GM19099 (cell line): Measurements from ENCODE around the gene GPR152.

ENCODE experiments used
- POLR2A ChIP-seq: IDR thresholded peaks from 3 replicates; pipeline ENCODE4 v1.6.1; 2011; ENCODE audit warnings: low read depth; ENCODE audit not compliant: insufficient read length; ENCODE audit errors: extremely low read depth

The GPR152 gene

GRCh38 chr11:67468759-67469507 lies 16.4 kb upstream of the GPR152 start, which contains the start of gene TMEM134:
Gene TMEM134, minus strand, starts transcription at chr11:67469251. Its CDS starts 59 bp downstream, at chr11:67469192.
- peak; percentile 83 for TF ChIP-seq POLR2A

DNA sequence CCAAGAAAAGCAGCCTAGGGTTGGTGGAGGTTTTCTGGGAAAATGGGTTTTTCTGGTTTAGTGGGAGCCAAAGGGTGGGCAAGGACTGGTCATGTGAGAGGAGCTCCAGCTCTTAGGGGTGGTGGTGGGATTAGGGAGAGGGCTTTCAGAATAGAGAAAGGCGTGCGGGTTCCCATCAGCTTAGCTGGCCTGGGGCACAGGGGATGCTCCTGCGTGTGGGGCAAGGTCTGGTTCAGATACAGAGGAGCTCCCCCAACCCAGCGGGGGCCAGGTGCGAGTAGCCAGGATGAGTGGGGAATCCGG lies 15.9 kb upstream of the GPR152 start:
- no peak for TF ChIP-seq POLR2A

- no peak for TF ChIP-seq POLR2A
These were observed 15.5 kb upstream of the GPR152 start for GRCh38 chr11:67468056-67468455.

DNA sequence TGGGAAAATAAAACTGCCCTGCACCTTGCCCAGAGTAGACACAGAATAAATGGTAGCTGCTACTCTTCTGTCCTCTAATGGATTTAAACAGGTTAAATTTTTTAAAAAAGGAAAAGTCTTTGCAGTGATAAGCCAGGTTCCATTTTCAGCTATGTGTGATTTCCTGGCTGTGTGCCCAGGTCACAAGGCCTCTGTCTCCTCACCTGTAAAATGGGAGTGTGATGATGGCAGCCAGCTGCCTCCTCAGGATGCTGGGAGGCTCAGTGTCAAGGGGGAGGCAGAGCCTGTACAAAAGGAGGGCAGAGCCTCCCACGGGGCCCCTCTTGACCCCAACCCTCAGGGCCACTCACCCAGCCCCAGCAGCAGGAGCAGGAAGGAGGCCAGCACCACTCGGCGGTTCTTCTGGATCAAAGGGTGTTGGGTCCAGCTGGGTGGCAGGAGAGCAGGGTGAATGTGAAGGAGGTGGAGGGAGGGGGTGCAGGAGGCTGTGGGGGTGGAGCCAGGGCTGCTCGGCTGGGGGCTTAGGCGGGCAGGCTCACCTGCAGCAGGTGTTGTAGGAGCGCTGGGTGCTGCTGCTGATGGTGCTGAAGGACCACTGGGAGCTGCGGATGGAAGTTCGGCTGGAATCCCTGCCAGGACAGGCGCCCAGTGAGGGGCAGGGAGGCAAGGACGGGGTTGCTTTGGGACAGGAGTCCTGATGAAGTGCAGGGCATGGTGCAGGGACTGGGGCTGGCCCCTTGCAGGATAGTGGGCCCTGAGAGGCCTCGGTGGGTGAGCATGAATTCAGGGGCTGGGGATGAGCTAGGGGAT lies 14.6 kb upstream of the GPR152 start:
- no peak for TF ChIP-seq POLR2A

DNA sequence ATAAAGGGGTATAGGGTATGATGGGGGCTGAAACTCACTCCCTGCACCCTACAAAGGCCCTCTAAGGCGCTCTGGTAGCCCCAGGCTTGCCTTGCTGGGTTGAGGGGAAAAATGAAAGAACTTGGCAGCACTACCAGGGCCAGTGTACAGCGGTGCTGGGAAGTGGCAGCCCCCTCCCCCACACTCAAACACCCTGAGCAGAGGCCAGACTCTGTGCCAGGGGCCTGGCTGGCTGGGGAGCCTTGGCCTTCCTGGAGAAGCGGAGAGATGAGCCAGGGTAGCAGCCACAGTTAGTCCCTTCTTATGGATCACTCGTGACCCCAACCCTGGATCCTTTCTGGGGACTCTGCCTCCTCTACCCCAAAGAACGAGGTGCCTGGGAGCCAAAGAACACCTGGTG lies 13.8 kb upstream of the GPR152 start:
- no peak for TF ChIP-seq POLR2A

GRCh38 chr11:67465189-67465510 lies 12.6 kb upstream of the GPR152 start:
- TF ChIP-seq POLR2A = no peak

DNA sequence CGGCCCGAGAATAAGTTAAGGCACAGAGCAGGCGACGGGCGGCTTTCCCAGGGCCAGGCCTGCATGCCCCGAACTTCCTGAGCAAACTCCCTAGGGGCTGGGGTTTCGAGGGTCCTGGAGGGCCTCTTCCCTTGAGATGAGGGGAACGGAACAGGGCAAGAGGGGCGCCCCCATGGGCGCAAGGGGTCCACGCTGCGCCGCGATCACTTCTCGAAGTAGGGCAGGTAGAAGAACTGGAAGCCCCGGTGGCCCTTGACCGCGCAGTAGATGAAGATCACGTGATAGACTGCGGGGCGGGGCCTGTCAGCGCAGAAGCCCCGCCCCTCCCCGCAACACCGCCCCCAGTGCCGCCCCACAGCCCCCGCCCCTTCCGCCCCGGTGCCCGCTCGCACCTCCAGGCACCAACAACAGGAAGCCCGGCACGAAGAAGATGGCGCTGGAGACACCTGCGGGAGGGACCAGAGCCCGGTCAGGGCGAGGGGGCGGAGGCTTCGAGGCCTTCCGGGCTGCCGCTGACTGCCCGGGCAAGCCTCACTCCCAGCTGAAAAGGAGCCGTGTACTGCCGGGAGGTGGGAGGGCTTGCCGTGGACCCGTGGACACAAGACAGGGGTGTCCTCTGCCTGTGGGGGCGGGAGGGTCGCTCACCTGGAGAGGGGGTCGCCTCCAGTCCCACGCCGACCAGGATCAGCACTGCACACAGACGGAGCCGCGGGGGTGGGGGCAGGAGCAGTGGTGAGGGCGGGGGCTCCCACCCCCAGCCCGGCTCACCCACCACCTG lies 12.1 kb upstream of the GPR152 start:
- TF ChIP-seq POLR2A = peak; percentile 83

DNA sequence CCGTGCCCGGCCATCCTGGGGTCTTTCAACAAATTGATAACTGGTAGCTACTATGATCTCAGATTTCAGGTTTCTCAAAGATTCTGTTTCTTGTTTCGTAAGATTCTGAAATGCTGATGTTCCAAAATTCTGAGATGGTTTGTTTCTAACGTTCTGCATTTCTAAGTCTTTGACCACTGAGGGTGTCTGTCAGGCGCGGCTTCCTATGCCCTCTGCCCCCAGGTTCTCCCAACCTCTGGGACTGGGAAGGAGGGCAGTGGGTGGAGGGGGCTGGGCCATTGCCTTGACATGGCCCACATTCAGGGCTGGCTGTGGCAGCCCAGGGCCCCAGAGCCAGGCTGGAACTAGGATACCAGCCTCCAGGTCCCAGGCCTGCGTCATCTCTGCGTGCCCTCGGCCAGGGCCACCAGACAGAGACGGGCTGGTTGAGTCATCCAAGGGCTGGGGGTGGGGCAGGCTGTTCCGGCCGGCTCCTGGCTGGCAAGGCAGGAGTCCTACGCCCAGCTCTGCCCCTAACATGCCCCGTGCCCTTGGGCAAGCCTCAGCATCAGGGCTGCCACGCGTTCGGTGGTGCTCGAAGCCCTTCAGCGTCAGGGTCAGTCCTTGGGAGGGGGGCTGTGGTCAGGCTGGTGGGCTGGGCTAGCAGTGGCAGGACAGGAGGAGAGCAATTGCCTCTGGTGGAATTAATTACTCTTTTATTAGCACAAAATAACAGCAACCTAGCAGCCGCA lies 11.3 kb upstream of the GPR152 start:
- no peak for TF ChIP-seq POLR2A

DNA sequence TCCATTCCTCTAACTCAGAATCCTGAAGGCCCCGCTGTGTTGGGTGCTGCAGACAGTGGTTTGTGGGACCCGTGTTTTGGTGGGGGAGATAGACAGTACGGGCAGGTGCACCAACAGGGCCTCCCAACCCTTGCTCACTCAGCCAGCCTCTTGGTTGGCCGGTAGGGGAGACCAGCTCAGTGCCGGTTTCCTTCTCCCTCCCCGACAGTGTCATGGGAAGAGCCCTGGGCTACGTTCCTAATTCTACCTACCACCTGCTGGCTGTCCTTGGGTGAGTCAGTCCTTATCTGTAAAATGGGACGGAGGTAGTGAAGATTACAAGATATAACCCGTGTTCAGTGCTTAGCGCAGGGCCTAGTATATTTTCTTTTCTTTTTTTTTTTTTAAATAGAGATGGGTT lies 10.7 kb upstream of the GPR152 start:
- no peak for TF ChIP-seq POLR2A

DNA sequence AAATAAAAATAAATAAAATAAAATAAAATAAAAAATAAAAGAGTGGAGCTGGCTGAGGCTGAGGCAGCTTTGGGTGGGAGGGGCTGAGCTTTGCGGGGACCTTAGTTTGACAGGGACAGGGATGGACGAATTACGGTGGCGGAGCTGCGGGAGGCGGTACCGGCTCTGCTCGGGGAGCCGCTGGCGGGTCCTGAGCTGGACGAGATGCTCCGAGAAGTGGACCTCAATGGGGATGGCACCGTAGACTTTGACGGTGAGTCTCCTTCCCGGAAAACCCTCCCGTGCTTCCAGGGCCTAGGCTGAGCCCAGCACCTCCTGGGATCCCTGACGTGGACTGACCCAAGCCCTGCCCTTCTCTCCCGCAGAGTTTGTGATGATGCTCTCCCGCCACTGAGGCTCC lies 5.7 kb upstream of the GPR152 start:
- no peak for TF ChIP-seq POLR2A

- TF ChIP-seq POLR2A = no peak
These were observed 4.9 kb upstream of the GPR152 start for GRCh38 chr11:67457453-67457852.

DNA sequence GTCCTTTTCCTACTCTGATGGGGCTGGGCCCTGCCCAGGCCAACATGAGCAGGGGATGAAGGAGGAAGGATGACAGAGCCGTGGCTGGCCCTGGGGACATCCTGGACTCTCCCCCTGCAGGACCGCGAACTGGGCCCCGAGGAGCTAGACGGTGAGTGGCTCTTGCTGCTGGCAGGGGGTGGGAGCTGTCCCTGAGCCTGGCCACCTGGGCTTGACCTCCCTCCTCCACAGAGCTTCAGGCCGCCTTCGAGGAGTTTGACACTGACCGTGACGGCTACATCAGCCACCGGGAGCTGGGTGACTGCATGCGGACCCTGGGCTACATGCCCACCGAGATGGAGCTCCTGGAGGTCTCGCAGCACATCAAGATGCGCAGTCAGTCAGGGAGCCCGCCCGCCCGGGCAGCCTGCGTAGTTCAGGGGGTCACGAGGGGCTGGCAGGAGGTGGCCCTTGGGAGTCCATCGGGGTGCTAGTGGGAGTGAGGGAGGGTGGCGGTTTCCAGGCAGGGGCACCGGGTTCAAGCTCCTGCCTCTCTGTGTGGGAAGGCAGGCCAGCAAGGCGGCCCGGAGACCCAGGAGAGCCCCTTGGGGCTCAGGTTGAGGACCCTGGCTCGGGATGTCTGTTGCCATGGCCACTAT lies 3.7 kb upstream of the GPR152 start:
- no peak for TF ChIP-seq POLR2A

- TF ChIP-seq POLR2A = no peak
These were observed 2.5 kb upstream of the GPR152 start, which contains the start of gene CABP4 for GRCh38 chr11:67455054-67455453. Gene CABP4, plus strand, starts transcription at chr11:67455354. Its CDS starts 70 bp downstream, at chr11:67455424.

GRCh38 chr11:67453816-67454732 lies 1.5 kb upstream of the GPR152 start:
- TF ChIP-seq POLR2A = no peak

GRCh38 chr11:67451658-67451976 lies 912 bp downstream of the GPR152 start:
- no peak for TF ChIP-seq POLR2A
